Heart left ventricle (tissue), 16 donors: Measurements from ENCODE around the gene PEX6. TPM values are rescaled to one million over a fixed set of nuclear protein-coding genes. Genes with fewer than 3 reads are reported as not detected.

ENCODE experiments used
- ATAC-seq, 4 donors: fragments of 200-7000 bp; cut with Tn5 transposase; one replicate each; pipeline ENCODE4 v1.9.1; 2020 to 2022; ENCODE audit warnings: moderate library complexity in 4 of 4, mild to moderate bottlenecking in 3 of 4, moderate number of reproducible peaks in 1 of 4
- DNase-seq, 5 donors: peaks; one replicate each; pipeline ENCODE4 v3.0.0-alpha.2; 2020
- H3K27ac ChIP-seq, 12 donors: fragments of 200-600 bp; sonication (generic) in 4 of 12; one replicate each; pipeline versions ENCODE4 v1.5.0 to v1.8.0; 2016 to 2022; ENCODE audit warnings: mild to moderate bottlenecking in 2 of 12
- H3K27me3 ChIP-seq, 9 donors: fragments of 200-600 bp; sonication (generic) in 2 of 9; one replicate each; pipeline versions ENCODE4 v1.5.1 to v1.8.0; 2016 to 2022; ENCODE audit warnings: mild to moderate bottlenecking in 3 of 9
- H3K36me3 ChIP-seq, 9 donors: fragments of 200-600 bp; sonication (generic) in 2 of 9; one replicate each; pipeline versions ENCODE4 v1.5.0 to v1.8.0; 2018 to 2022; ENCODE audit warnings: mild to moderate bottlenecking in 2 of 9
- H3K4me1 ChIP-seq, 12 donors: fragments of 200-600 bp; sonication (generic) in 4 of 12; one replicate each; pipeline versions ENCODE4 v1.5.0 to v1.8.0; 2016 to 2022; ENCODE audit warnings: mild to moderate bottlenecking in 3 of 12
- H3K4me3 ChIP-seq, 12 donors: fragments of 200-600 bp; sonication (generic) in 4 of 12; one replicate each; pipeline versions ENCODE4 v1.5.0 to v1.8.0; 2017 to 2022; ENCODE audit warnings: mild to moderate bottlenecking in 9 of 12, moderate library complexity in 4 of 12
- H3K9me3 ChIP-seq, 12 donors: fragments of 200-600 bp; sonication (generic) in 4 of 12; one replicate each; pipeline versions ENCODE4 v1.5.0 to v1.8.0; 2016 to 2022; ENCODE audit warnings: mild to moderate bottlenecking in 1 of 12
- POLR2A ChIP-seq, 2 donors: fragments of 450-650 bp; IDR thresholded peaks; one replicate each; pipeline ENCODE4 v1.6.1; 2017; ENCODE audit warnings: antibody characterized with exemption in 2 of 2, mild to moderate bottlenecking in 2 of 2, moderate library complexity in 2 of 2
- WGBS, 4 donors: extraction: QIAGEN DNeasy Blood & Tissue Kit in 2 of 4; methylation state at CpG; one replicate each; pipeline versions ENCODE4 v1.1.5 to v1.1.7; 2013 to 2018; 5-methylcytosine and 5-hydroxymethylcytosine counted together
- intact Hi-C, 10 donors: fragments of 100-400 bp; cut with DNase I; formaldehyde crosslinking; loops; one replicate each; pipeline versions ENCODE4 v1.11.1 to v1.14.2; 2022
- polyA plus RNA-seq, 2 donors: library from polyadenylated mRNA; stranded (reverse); fragments of 200-250 nt; gene quantifications; one replicate each; pipeline ENCODE4 v1.2.3, GENCODE V29; 2013
- total RNA-seq, 9 donors: library from RNA; depleted of rRNA in 2 of 9; stranded (reverse); fragments of >200 nt in 2 of 9; fragmentation: NEBNext Ultra II Directional in 3 of 9; extraction: Animal tissue kit (Norgen Biotek cat#: 25700) in 3 of 9; gene quantifications; one replicate each; pipeline versions ENCODE4 v1.1.0 to v1.2.4, GENCODE V29; 2016 to 2023
- TF ChIP-seq, protein P1 (sequence below), 12 donors: fragments of 200-600 bp; sonication (generic) in 4 of 12; IDR thresholded peaks; one replicate each; pipeline versions ENCODE4 v1.5.0 to v1.8.0; 2018 to 2022; ENCODE audit warnings: antibody characterized with exemption in 12 of 12, mild to moderate bottlenecking in 5 of 12
- donor health status: ischemic (EF 13 %, LVEDD 7.1; RV severe dilation, severe dysfunction).
- donor health status: healthy with polysubstance abuse.
- donor health status: DM: no; HTN: yes; CAD: no.
- donor health status: DM: no; HTN: no; CAD: no.
- donor health status: ischemic (EF 25% LVEDD 6.9; RV normal size, moderate dysfunction).
- donor health status: ischemic (EF 25% LVEDD 5.7; RV mildly dilated, moderate dysfunction).
- donor health status: healthy.
- donor health status: DM: yes; HTN: yes; CAD: no.
- donor health status: ischemic (EF 35%, LVEDD 5.7; RV mildly dilated, moderate dysfunction).
- donor health status: nonischemic (EF 11% LVEDD 7.7; RV severe dilation, severe dysfunction).
- donor health status: DM: yes; HTN: yes; CAD: no.
- donor health status: PGD.
- donor health status: ischemic (EF 29% LVEDD 5.4; RV normal size, mild dysfunction).
- donor health status: nonischemic (EF 23%, LVEDD 6.1; RV moderate dilation, normal function).

The PEX6 gene
- total and polyA plus RNA-seq, 11 donors = 10.3 to 27.3 (median 17.8) TPM

- TF ChIP-seq POLR2A (IDR thresholded peaks at IDR 0.05) = no peak
- TF ChIP-seq, protein P1, sequence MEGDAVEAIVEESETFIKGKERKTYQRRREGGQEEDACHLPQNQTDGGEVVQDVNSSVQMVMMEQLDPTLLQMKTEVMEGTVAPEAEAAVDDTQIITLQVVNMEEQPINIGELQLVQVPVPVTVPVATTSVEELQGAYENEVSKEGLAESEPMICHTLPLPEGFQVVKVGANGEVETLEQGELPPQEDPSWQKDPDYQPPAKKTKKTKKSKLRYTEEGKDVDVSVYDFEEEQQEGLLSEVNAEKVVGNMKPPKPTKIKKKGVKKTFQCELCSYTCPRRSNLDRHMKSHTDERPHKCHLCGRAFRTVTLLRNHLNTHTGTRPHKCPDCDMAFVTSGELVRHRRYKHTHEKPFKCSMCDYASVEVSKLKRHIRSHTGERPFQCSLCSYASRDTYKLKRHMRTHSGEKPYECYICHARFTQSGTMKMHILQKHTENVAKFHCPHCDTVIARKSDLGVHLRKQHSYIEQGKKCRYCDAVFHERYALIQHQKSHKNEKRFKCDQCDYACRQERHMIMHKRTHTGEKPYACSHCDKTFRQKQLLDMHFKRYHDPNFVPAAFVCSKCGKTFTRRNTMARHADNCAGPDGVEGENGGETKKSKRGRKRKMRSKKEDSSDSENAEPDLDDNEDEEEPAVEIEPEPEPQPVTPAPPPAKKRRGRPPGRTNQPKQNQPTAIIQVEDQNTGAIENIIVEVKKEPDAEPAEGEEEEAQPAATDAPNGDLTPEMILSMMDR (IDR thresholded peaks at IDR 0.05) = no peak
- no peak within 1 kb of the TSS for H3K27ac ChIP-seq
- no peaks in the 10 kb centered on the region for H3K9me3 ChIP-seq
- peaks cover 0 to 27% (median 6%) of the 10 kb centered on the region in 9 donors for H3K27me3 ChIP-seq
- intact Hi-C loops = no loop called here
- WGBS, 4 donors = 80 to 89% (median 85%) methylated on average over 7 to 10 of the region's 10 CpGs
- no peaks in the 10 kb centered on the region for H3K36me3 ChIP-seq
- DNase-seq = no peak
- H3K4me1 ChIP-seq = peaks cover 0 to 8% (median 3%) of the 10 kb centered on the region in 12 donors
- no peak within 1 kb of the TSS for H3K4me3 ChIP-seq
- ATAC-seq = no peak
Observed at GRCh38 chr6:42915732-42916131, 63.2 kb downstream of the PEX6 start, which contains the start of gene PTCRA. PTCRA (plus strand) TSS chr6:42916053; CDS start chr6:42916070, 17 bp downstream.

DNA sequence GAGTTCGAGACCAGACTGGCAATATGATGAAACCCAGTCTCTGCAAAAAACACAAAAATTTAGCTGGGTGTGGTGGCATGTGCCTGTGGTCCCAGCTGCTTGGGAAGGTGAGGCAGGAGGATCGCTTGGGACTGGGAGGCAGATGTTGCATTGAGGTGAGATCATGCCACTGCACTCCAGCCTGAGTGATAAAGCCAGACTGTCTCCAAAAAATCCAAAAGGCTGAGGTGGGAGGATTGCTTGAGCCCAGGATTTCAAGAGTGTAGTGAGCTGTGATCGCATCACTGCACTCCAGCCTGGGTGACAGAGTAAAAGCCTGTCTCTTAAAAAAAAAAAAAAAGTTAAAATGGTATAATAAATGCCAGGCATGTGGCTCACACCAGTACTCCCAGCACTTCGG is 64.4 kb downstream of the PEX6 start:
- Histone ChIP-seq H3K27ac (no peak overlapping the region), H3K27me3 (peaks cover 0 to 27% (median 6%) of the 10 kb centered on the region in 9 donors), H3K36me3 (no peaks in the 10 kb centered on the region), H3K4me1 (peaks cover 0 to 8% (median 3%) of the 10 kb centered on the region in 12 donors), H3K9me3 (no peaks in the 10 kb centered on the region), H3K4me3 (no peak overlapping the region)
- DNase-seq (no peak), ATAC-seq (no peak)
- WGBS, 4 donors = 68 to 80% (median 79%) methylated on average over 4 of the region's 4 CpGs
- intact Hi-C loops = no loop called here
- TF ChIP-seq, protein P1 (IDR thresholded peaks at IDR 0.05) = no peak

Other genes starting within 250 kb of the PEX6 start
- 10 to 100 TPM; 10.4 to 21.7 (median 15.4) TPM for gene TBCC, start 233.1 kb downstream of the PEX6 start, total RNA-seq
- 10 to 100 TPM; 16.9 to 19.7 TPM for gene TBCC, start 233.1 kb downstream of the PEX6 start, polyA plus RNA-seq
- gene BICRAL, start 197.1 kb downstream of the PEX6 start, total RNA-seq = 10 to 100 TPM in 8 of 9 donors, 1 to 10 TPM in 1; 9.9 to 17.1 (median 13.3) TPM
- gene BICRAL, start 197.1 kb downstream of the PEX6 start, polyA plus RNA-seq = 1 to 10 TPM; 2.5 to 6.0 TPM
- 10 to 100 TPM; 39.8 to 71.1 (median 49.2) TPM for gene RPL7L1, start 99.6 kb downstream of the PEX6 start, total RNA-seq
- 10 to 100 TPM; 25.8 to 95.7 TPM for gene RPL7L1, start 99.6 kb downstream of the PEX6 start, polyA plus RNA-seq
- gene PTCRA, start 63.1 kb downstream of the PEX6 start, total RNA-seq = 1 to 10 TPM in 1 of 9 donors, not detected in 8; 1.7 TPM
- gene PTCRA, start 63.1 kb downstream of the PEX6 start, polyA plus RNA-seq = not detected
- 10 to 100 TPM; 14.7 to 44.0 (median 20.6) TPM for gene CNPY3, start 49.7 kb downstream of the PEX6 start, total RNA-seq
- 10 to 100 TPM; 13.8 to 35.7 TPM for gene CNPY3, start 49.7 kb downstream of the PEX6 start, polyA plus RNA-seq
- gene GNMT, start 18.4 kb downstream of the PEX6 start, total RNA-seq = 10 to 100 TPM in 2 of 9 donors, 1 to 10 TPM in 3, under 1 TPM in 4; 0.36 to 32.0 (median 1.1) TPM
- gene GNMT, start 18.4 kb downstream of the PEX6 start, polyA plus RNA-seq = 1 to 10 TPM; 1.9 to 7.1 TPM
- 10 to 100 TPM; 30.9 to 51.3 (median 35.1) TPM for gene PPP2R5D, start 5.4 kb upstream of the PEX6 start, total RNA-seq
- 10 to 100 TPM; 21.4 to 50.2 TPM for gene PPP2R5D, start 5.4 kb upstream of the PEX6 start, polyA plus RNA-seq
- 10 to 100 TPM; 24.5 to 46.2 (median 32.1) TPM for gene MEA1, start 34.8 kb upstream of the PEX6 start, total RNA-seq
- 10 to 100 TPM; 49.7 to 56.7 TPM for gene MEA1, start 34.8 kb upstream of the PEX6 start, polyA plus RNA-seq
- 100 to 1,000 TPM in 5 of 9 donors, 10 to 100 TPM in 4; 79.4 to 180 (median 102) TPM for gene KLHDC3, start 35.1 kb upstream of the PEX6 start, total RNA-seq
- gene KLHDC3, start 35.1 kb upstream of the PEX6 start, polyA plus RNA-seq = 100 to 1,000 TPM; 112 to 147 TPM
- gene RRP36, start 42.4 kb upstream of the PEX6 start, total RNA-seq = 10 to 100 TPM; 22.7 to 36.5 (median 32.3) TPM
- gene RRP36, start 42.4 kb upstream of the PEX6 start, polyA plus RNA-seq = 10 to 100 TPM; 18.7 to 53.4 TPM
- gene CUL7, start 74.7 kb upstream of the PEX6 start, total RNA-seq = 10 to 100 TPM in 2 of 9 donors, 1 to 10 TPM in 7; 5.6 to 13.2 (median 7.9) TPM
- gene CUL7, start 74.7 kb upstream of the PEX6 start, polyA plus RNA-seq = 1 to 10 TPM; 3.5 to 6.1 TPM
- gene MRPL2, start 80.3 kb upstream of the PEX6 start, total RNA-seq = 10 to 100 TPM; 54.0 to 98.5 (median 83.1) TPM
- 100 to 1,000 TPM; 119 to 142 TPM for gene MRPL2, start 80.3 kb upstream of the PEX6 start, polyA plus RNA-seq
- 10 to 100 TPM; 18.8 to 35.4 (median 26.9) TPM for gene KLC4, start 80.5 kb upstream of the PEX6 start, total RNA-seq
- gene KLC4, start 80.5 kb upstream of the PEX6 start, polyA plus RNA-seq = 10 to 100 TPM; 23.5 to 30.0 TPM
- 10 to 100 TPM in 1 of 9 donors, 1 to 10 TPM in 8; 1.4 to 10.4 (median 1.9) TPM for gene PTK7, start 97.1 kb upstream of the PEX6 start, total RNA-seq
- 1 to 10 TPM; 1.8 to 4.8 TPM for gene PTK7, start 97.1 kb upstream of the PEX6 start, polyA plus RNA-seq
- gene SRF, start 192.1 kb upstream of the PEX6 start, total RNA-seq = 10 to 100 TPM; 49.8 to 94.4 (median 73.3) TPM
- 10 to 100 TPM; 43.5 to 90.6 TPM for gene SRF, start 192.1 kb upstream of the PEX6 start, polyA plus RNA-seq
- 10 to 100 TPM in 8 of 9 donors, 1 to 10 TPM in 1; 6.5 to 22.3 (median 12.5) TPM for gene CUL9, start 203.0 kb upstream of the PEX6 start, total RNA-seq
- gene CUL9, start 203.0 kb upstream of the PEX6 start, polyA plus RNA-seq = 10 to 100 TPM in 1 of 2 donors, 1 to 10 TPM in 1; 7.5 to 17.0 TPM